Vagina (tissue), 2 donors: Measurements from ENCODE around the gene GPR162. TPM values are rescaled to one million over a fixed set of nuclear protein-coding genes. Genes with fewer than 3 reads are reported as not detected.

Source experiments
- DNase-seq, 2 donors: peaks; one replicate each; pipeline ENCODE4 v3.0.0-alpha.2; 2017; ENCODE audit errors: extremely low spot score in 2 of 2
- H3K27ac ChIP-seq: fragments of 200-600 bp; sonication (generic); one replicate; pipeline ENCODE4 v1.5.1; 2019
- H3K27me3 ChIP-seq: fragments of 200-600 bp; sonication (generic); one replicate; pipeline ENCODE4 v1.5.1; 2019
- H3K36me3 ChIP-seq, 2 donors: fragments of 200-600 bp; sonication (generic); one replicate each; pipeline ENCODE4 v1.5.1; 2017 to 2019
- H3K4me1 ChIP-seq: fragments of 200-600 bp; sonication (generic); one replicate; pipeline ENCODE4 v1.5.1; 2019
- H3K4me3 ChIP-seq, 2 donors: fragments of 200-600 bp; sonication (generic); 1 replicate in 1 of 2; 2 replicates in 1 of 2; pipeline ENCODE4 v1.5.1; 2016 to 2019
- H3K9me3 ChIP-seq: fragments of 200-600 bp; sonication (generic); one replicate; pipeline ENCODE4 v1.5.1; 2019
- POLR2A ChIP-seq, 2 donors: fragments of 450-650 bp; IDR thresholded peaks; one replicate each; pipeline ENCODE4 v1.6.1; 2017; ENCODE audit warnings: antibody characterized with exemption in 2 of 2, mild to moderate bottlenecking in 2 of 2, moderate library complexity in 2 of 2
- POLR2AphosphoS5 ChIP-seq, 2 donors: sonication (generic); formaldehyde crosslinking; IDR thresholded peaks; one replicate each; pipeline ENCODE4 v1.9.0; 2017; ENCODE audit warnings: antibody characterized with exemption in 2 of 2, mild to moderate bottlenecking in 2 of 2, low read depth in 1 of 2; ENCODE audit not compliant: insufficient read depth in 1 of 2
- intact Hi-C: fragments of 100-400 bp; cut with DNase I; formaldehyde crosslinking; loops from one replicate; pipeline ENCODE4 v1.15.1; 2023
- total RNA-seq: library from RNA; depleted of rRNA; stranded (reverse); fragments of >200 nt; gene quantifications from one replicate; pipeline ENCODE4 v1.2.3, GENCODE V29; 2016
- TF ChIP-seq, protein P1 (sequence below), 3 experiments: fragments of 450-650 bp in 2 of 3; fragments of 200-600 bp in 1 of 3; sonication (generic) in 1 of 3; IDR thresholded peaks; one replicate each; pipeline ENCODE4 v1.5.1; 2017 to 2019; ENCODE audit warnings: antibody characterized with exemption in 3 of 3, mild to moderate bottlenecking in 2 of 3, moderate library complexity in 2 of 3

Gene GPR162
- total RNA-seq, 1 donor from 2014 or later, result 3.2 TPM

DNA sequence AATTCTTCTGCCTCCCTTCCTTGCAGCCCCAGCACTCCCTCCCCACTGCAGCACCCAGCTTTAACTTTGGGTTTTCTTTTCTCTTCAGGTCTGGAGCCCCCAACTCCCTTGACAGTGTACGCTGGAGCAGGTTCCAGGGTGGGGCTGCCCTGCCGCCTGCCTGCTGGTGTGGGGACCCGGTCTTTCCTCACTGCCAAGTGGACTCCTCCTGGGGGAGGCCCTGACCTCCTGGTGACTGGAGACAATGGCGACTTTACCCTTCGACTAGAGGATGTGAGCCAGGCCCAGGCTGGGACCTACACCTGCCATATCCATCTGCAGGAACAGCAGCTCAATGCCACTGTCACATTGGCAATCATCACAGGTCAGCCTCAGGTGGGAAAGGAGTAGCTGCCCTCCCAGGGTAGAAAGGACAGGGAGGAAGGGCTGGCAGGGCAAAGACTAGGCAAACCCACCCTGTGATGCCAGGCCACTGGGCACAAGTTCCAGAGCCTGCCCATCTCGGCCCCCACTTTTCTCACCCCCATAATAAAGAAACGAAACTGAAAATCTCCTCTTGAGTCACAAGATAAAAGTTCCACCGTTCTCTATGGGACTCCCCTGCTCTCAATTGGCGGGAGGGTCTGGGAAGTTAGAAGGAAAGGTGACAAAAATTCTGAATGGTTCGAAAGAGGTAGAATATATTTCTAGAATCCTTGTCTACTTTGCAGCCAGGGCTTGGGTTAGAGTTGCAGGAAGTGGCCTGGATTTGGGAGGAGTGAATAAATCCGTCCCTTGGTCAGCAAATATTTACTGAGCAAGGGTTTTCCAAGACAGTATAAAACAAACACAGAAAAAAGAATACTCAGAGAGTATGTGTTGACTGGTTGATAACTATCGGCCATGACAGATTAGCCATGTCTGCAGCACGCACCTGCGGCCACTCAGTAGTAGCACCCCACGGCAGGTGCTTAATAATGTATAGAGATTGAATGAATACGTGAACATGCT, 46.1 kb upstream of the GPR162 start:
- Histone ChIP-seq H3K27me3 (no peaks in the 10 kb centered on the region), H3K27ac (no peak overlapping the region), H3K9me3 (no peaks in the 10 kb centered on the region), H3K4me3 (no peak overlapping the region), H3K36me3 (peaks cover 0 to 7% of the 10 kb centered on the region in 2 donors), H3K4me1 (peaks cover 34% of the 10 kb centered on the region)
- intact Hi-C loops, result loop anchor here (5.0 kb wide), 1 partner anchor 38 kb away; no protein-coding TSS in a partner anchor
- DNase-seq, result no peak
- TF ChIP-seq, protein P1, sequence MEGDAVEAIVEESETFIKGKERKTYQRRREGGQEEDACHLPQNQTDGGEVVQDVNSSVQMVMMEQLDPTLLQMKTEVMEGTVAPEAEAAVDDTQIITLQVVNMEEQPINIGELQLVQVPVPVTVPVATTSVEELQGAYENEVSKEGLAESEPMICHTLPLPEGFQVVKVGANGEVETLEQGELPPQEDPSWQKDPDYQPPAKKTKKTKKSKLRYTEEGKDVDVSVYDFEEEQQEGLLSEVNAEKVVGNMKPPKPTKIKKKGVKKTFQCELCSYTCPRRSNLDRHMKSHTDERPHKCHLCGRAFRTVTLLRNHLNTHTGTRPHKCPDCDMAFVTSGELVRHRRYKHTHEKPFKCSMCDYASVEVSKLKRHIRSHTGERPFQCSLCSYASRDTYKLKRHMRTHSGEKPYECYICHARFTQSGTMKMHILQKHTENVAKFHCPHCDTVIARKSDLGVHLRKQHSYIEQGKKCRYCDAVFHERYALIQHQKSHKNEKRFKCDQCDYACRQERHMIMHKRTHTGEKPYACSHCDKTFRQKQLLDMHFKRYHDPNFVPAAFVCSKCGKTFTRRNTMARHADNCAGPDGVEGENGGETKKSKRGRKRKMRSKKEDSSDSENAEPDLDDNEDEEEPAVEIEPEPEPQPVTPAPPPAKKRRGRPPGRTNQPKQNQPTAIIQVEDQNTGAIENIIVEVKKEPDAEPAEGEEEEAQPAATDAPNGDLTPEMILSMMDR (IDR thresholded peaks at IDR 0.05), result no peak
- TF ChIP-seq POLR2A (IDR thresholded peaks at IDR 0.05) (no peak), POLR2AphosphoS5 (IDR thresholded peaks at IDR 0.05; ENCODE audit: insufficient read depth in 1 of 2, low read depth in 1 of 2) (no peak)

DNA sequence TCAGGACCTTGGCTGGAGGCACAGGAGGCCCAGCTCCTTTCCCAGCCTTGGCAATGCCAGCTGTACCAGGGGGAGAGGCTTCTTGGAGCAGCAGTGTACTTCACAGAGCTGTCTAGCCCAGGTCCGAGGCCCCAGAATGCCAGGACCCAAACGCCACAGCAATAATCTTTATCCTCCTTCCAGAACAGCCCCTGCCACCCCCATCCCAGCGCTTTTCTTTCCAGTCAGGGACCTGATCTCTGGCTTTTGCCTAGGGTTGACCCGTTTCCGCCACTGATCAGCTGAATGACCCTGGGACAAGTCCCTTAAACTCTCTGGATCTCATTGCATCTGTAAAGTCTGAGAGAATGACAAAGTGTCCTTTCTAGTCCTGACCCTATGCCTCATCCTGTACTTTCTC, 44.2 kb upstream of the GPR162 start:
- no peaks in the 10 kb centered on the region for H3K27me3 ChIP-seq
- no peaks in the 10 kb centered on the region for H3K36me3 ChIP-seq
- intact Hi-C loops, result loop anchor here (5.0 kb wide), 1 partner anchor 40 kb away; no protein-coding TSS in a partner anchor
- H3K9me3 ChIP-seq, result no peaks in the 10 kb centered on the region
- no peak for DNase-seq
- peak overlapping the region; percentile 82 for H3K27ac ChIP-seq
- H3K4me1 ChIP-seq, result peaks cover 15% of the 10 kb centered on the region
- H3K4me3 ChIP-seq, result no peak overlapping the region
- TF ChIP-seq POLR2A (IDR thresholded peaks at IDR 0.05) (no peak), POLR2AphosphoS5 (IDR thresholded peaks at IDR 0.05; ENCODE audit: insufficient read depth in 1 of 2, low read depth in 1 of 2) (no peak)
- TF ChIP-seq, protein P1 (IDR thresholded peaks at IDR 0.05), result no peak

DNA sequence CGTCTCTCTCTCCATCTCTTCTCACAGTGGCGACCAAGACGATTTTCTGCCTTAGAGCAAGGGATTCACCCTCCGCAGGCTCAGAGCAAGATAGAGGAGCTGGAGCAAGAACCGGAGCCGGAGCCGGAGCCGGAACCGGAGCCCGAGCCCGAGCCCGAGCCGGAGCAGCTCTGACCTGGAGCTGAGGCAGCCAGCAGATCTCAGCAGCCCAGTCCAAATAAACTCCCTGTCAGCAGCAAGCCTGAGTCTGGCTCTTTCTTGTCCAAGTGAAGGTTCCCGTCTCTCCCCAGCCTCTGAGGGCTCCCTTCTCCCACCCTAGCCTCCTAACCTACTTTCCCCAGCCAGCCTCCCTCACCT, 43.4 kb upstream of the GPR162 start:
- Histone ChIP-seq H3K27ac (peak overlapping the region; percentile 82), H3K27me3 (no peaks in the 10 kb centered on the region), H3K36me3 (no peaks in the 10 kb centered on the region), H3K9me3 (no peaks in the 10 kb centered on the region), H3K4me3 (peak overlapping the region; percentile 40 to 51), H3K4me1 (peaks cover 15% of the 10 kb centered on the region)
- intact Hi-C loops, result loop anchor here (2.0 to 5.0 kb wide), 2 partner anchors 41 to 49 kb away; no protein-coding TSS in a partner anchor
- DNase-seq, result no peak
- no peak for TF ChIP-seq POLR2AphosphoS5 (IDR thresholded peaks at IDR 0.05; ENCODE audit: insufficient read depth in 1 of 2, low read depth in 1 of 2)
- TF ChIP-seq POLR2A (IDR thresholded peaks at IDR 0.05), result no peak
- TF ChIP-seq, protein P1 (IDR thresholded peaks at IDR 0.05), result no peak

DNA sequence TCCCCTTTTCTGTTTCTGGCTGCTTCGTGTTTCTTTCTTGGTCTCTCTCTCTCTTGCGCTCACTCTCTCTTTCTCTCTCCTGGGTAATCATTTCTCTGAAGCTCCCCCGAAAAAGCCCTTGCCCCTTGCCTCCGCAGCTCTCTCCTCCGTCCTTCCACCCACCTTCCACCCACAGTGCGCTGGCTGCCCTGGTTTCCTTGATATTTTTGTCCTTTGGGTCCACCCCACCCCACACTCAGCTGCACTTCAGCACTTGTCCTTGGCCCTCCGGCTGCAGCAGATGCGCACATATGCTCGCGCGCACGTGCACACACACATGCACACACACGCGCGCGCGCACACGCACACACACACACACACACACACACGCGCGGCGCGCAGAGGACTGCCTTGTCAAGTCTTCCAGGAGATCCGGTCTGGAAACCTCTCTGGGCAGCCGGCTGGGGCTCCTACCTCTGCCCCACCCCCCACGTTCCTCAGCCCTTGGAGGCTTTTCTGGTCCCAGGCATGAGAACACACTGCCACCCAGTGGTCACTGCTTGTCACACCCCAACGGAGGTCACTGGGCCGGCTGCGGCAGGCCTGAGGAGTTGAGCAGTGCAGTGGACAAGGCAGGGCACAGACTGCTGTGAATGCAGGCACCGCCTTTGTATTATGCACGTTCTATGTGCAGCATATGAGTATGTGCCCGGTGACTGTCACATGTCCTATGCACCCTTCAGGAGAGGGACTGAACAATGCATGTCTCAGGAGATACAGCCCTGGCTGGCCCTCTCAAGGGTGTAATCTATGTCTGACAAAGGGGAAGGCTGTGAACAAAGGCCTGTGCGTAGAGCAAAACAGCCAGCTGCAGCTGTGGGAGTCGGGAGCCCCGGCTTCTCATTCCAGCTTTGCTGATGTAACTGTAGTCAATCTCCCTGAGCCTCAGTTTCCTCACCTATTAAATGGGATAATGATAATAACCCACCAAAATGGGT, 42.8 kb upstream of the GPR162 start:
- Histone ChIP-seq H3K27ac (peak overlapping the region; percentile 82), H3K4me1 (peaks cover 14% of the 10 kb centered on the region), H3K4me3 (peak overlapping the region; percentile 40 to 51), H3K9me3 (no peaks in the 10 kb centered on the region), H3K27me3 (no peaks in the 10 kb centered on the region), H3K36me3 (no peaks in the 10 kb centered on the region)
- TF ChIP-seq, protein P1 (IDR thresholded peaks at IDR 0.05), result peak; percentile 86 to 100 (median 98)
- no peak for TF ChIP-seq POLR2A (IDR thresholded peaks at IDR 0.05)
- TF ChIP-seq POLR2AphosphoS5 (IDR thresholded peaks at IDR 0.05; ENCODE audit: insufficient read depth in 1 of 2, low read depth in 1 of 2), result peak; percentile 79 to 94
- DNase-seq, result no peak
- intact Hi-C loops, result loop anchor here (2.0 to 5.0 kb wide), 2 partner anchors 42 to 48 kb away; no protein-coding TSS in a partner anchor
